ENCODE data around the gene C17orf78. TPM values are rescaled to one million over a fixed set of nuclear protein-coding genes. Genes with fewer than 3 reads are reported as not detected.
A peak's percentile ranks its signal among the peaks of the same experiment; 100 is the strongest.

C17orf78 gene
- total RNA-seq, 1 experiment from 2014 or later, result not detected

DNA sequence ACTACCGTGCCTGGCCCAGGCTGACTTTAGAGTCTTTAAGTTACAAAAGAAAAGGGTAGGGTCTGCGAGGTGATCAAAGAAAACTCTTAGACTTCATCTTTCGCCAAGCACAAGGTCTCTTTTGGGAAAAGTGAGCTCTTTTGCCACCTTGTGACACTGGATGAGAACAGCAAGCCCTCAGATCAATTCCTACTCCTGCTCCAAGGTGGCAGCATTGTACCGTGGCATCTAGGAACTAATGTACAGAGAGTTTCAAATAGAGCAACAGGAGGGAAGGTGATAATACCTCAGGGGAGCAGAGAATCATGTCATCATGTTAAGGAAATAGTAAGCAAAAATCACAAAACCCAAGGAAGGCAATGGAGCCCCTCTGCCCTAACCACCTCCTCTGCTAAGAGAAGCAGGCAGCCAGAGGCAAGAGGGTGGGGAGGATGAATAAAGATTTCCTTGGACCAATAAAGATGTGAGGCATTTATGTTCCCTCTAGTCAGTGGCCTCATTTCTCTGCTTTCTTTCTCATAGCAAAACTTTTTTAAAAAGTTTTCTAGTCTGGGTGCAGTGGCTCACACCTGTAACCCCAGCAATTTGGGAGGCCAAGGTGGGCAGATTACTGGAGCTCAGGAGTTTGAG, 2.1 kb upstream of the C17orf78 start:
- DNase-seq (ENCODE audit: unreplicated experiment), result peak; percentile 93
- Mint-ChIP-seq H3K27ac (ENCODE audit: low read depth, unreplicated experiment) (no peak overlapping the region), H3K9me3 (ENCODE audit: unreplicated experiment) (no peaks in the 10 kb centered on the region), H3K4me3 (ENCODE audit: unreplicated experiment) (no peak overlapping the region), H3K27me3 (ENCODE audit: insufficient read depth, unreplicated experiment) (no peaks in the 10 kb centered on the region), H3K36me3 (ENCODE audit: insufficient read depth, unreplicated experiment) (no peaks in the 10 kb centered on the region), H3K4me1 (ENCODE audit: insufficient read depth, unreplicated experiment) (peaks cover 8% of the 10 kb centered on the region)
- no TSS peak for BruUV-seq (replicated peaks)
- TF ChIP-seq, protein P1, sequence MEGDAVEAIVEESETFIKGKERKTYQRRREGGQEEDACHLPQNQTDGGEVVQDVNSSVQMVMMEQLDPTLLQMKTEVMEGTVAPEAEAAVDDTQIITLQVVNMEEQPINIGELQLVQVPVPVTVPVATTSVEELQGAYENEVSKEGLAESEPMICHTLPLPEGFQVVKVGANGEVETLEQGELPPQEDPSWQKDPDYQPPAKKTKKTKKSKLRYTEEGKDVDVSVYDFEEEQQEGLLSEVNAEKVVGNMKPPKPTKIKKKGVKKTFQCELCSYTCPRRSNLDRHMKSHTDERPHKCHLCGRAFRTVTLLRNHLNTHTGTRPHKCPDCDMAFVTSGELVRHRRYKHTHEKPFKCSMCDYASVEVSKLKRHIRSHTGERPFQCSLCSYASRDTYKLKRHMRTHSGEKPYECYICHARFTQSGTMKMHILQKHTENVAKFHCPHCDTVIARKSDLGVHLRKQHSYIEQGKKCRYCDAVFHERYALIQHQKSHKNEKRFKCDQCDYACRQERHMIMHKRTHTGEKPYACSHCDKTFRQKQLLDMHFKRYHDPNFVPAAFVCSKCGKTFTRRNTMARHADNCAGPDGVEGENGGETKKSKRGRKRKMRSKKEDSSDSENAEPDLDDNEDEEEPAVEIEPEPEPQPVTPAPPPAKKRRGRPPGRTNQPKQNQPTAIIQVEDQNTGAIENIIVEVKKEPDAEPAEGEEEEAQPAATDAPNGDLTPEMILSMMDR (IDR thresholded peaks at IDR 0.05; ENCODE audit: unreplicated experiment), result peak; percentile 99
- POLR2A ChIA-PET, result interaction anchor here (0.5 to 1.5 kb wide), 20 partner anchors 12 to 359 kb away, joined by 3 to 10 read pairs (median 3); partner anchors contain the start of gene DUSP14
- CTCF ChIA-PET, result interaction anchor here (0.5 to 6.1 kb wide), 65 partner anchors 9 to 771 kb away, joined by 3 to 31 read pairs (median 4); no protein-coding TSS in a partner anchor
- intact Hi-C loops (cut with micrococcal nuclease), result loop anchor here (1.0 to 10.0 kb wide), 8 partner anchors 15 to 769 kb away; partner anchors contain the start of gene MRM1

DNA sequence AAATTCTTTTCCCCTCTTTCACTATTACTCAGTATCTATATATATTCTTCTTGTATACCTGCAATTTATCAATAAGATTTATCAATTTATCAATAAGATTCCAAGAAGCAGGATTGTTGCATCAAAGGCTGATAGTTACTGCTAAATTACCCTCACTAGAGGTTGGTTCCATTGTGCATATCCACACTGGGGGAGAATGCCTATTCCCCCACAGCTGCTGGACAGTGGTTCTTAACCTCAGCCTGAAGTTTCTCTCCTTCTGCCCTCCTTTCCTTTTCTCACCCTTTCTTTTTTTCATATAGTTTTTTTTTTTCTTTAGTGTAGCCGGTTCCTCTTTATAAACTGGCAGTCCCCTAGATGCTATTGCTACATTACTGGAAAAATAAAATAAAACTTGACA, 6.3 kb downstream of the C17orf78 start:
- no peaks in the 10 kb centered on the region for H3K27me3 Mint-ChIP-seq (ENCODE audit: insufficient read depth, unreplicated experiment)
- DNase-seq (ENCODE audit: unreplicated experiment), result no peak
- no peaks in the 10 kb centered on the region for H3K9me3 Mint-ChIP-seq (ENCODE audit: unreplicated experiment)
- no peak overlapping the region for H3K4me3 Mint-ChIP-seq (ENCODE audit: unreplicated experiment)
- CTCF ChIA-PET, result interaction anchor here (2.3 kb wide), 1 partner anchor 8 kb away, joined by 22 read pairs; no protein-coding TSS in a partner anchor
- peaks cover 15% of the 10 kb centered on the region for H3K4me1 Mint-ChIP-seq (ENCODE audit: insufficient read depth, unreplicated experiment)
- H3K27ac Mint-ChIP-seq (ENCODE audit: low read depth, unreplicated experiment), result no peak overlapping the region
- TF ChIP-seq, protein P1 (IDR thresholded peaks at IDR 0.05; ENCODE audit: unreplicated experiment), result no peak
- H3K36me3 Mint-ChIP-seq (ENCODE audit: insufficient read depth, unreplicated experiment), result no peaks in the 10 kb centered on the region
- BruUV-seq (replicated peaks), result no TSS peak
- POLR2A ChIA-PET, result interaction anchor here (0.6 to 1.5 kb wide), 2 partner anchors 10 to 25 kb away, joined by 4 to 7 read pairs; partner anchors contain the start of genes ACACA and TADA2A
- intact Hi-C loops (cut with micrococcal nuclease), result no loop called here

DNA sequence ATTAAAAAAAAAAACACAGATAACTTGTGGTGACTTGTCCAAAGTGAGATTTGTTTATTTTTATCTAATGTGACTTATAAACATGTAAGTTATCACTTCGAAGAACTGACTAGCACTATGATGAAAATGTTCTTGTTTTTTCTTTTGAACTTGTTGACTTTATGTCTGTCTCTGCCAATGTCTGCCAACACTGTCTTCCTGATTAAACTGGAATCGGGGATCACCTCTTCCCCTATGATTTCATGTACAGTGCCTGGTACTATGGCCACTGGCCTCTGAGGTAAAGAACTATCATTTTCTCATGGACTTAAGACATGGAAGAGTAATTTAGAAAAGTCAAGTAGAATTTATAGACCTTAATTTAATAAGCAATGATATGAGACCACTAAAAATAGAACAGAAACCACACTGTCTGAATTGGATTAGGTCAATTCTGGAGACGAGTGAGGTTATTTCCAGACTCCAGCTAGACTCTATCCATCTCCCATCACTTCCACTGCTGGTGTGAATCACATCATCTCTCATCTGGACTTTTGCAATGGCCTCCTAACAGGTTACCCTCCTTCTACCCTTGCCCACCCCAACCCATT, 8.9 kb downstream of the C17orf78 start:
- no peak overlapping the region for H3K27ac Mint-ChIP-seq (ENCODE audit: low read depth, unreplicated experiment)
- TF ChIP-seq, protein P1 (IDR thresholded peaks at IDR 0.05; ENCODE audit: unreplicated experiment), result no peak
- CTCF ChIA-PET, result interaction anchor here (0.6 kb wide), 1 partner anchor 168 kb away, joined by 3 read pairs; no protein-coding TSS in a partner anchor

DNA sequence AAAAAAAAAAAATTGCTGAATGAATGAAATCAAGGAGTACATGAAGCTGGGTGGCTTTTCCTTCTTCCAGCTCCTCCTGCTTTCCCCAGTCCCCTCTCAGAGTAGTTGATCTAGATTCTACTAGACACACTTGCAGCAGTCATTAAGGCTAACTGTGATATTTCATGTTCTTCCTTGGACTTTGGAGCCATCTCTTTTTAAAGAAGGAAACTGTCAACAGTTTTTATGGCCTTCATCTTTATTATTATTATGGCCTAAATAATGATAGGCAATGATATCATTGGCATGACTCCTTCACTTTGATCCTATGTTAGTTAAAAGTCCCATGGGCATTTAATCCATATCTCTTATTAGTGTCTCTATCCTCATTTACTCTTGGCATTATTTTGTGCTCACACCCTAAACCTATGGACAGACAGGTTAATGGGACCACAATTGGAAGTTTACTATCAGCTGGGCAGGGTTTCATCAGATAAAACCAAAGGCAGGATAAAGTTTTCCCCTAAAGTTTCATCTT, 9.7 kb downstream of the C17orf78 start:
- no peaks in the 10 kb centered on the region for H3K27me3 Mint-ChIP-seq (ENCODE audit: insufficient read depth, unreplicated experiment)
- no peak for DNase-seq (ENCODE audit: unreplicated experiment)
- TF ChIP-seq, protein P1 (IDR thresholded peaks at IDR 0.05; ENCODE audit: unreplicated experiment), result no peak
- H3K4me3 Mint-ChIP-seq (ENCODE audit: unreplicated experiment), result no peak overlapping the region
- no peaks in the 10 kb centered on the region for H3K9me3 Mint-ChIP-seq (ENCODE audit: unreplicated experiment)
- no peak overlapping the region for H3K27ac Mint-ChIP-seq (ENCODE audit: low read depth, unreplicated experiment)
- intact Hi-C loops (cut with micrococcal nuclease), result no loop called here
- peaks cover 15% of the 10 kb centered on the region for H3K4me1 Mint-ChIP-seq (ENCODE audit: insufficient read depth, unreplicated experiment)
- ChIA-PET POLR2A (interaction anchor here (1.2 kb wide), 1 partner anchor 12 kb away, joined by 3 read pairs; no protein-coding TSS in a partner anchor), CTCF (interaction anchor here (0.6 to 2.2 kb wide), 7 partner anchors 9 to 169 kb away, joined by 3 to 13 read pairs (median 3); no protein-coding TSS in a partner anchor)
- H3K36me3 Mint-ChIP-seq (ENCODE audit: insufficient read depth, unreplicated experiment), result no peaks in the 10 kb centered on the region
- no TSS peak for BruUV-seq (replicated peaks)

More for the DNA sequence above, 8.9 kb downstream of the C17orf78 start:
- Mint-ChIP-seq H3K27me3 (ENCODE audit: insufficient read depth, unreplicated experiment) (no peaks in the 10 kb centered on the region), H3K4me1 (ENCODE audit: insufficient read depth, unreplicated experiment) (peaks cover 15% of the 10 kb centered on the region), H3K4me3 (ENCODE audit: unreplicated experiment) (no peak overlapping the region), H3K9me3 (ENCODE audit: unreplicated experiment) (no peaks in the 10 kb centered on the region), H3K36me3 (ENCODE audit: insufficient read depth, unreplicated experiment) (no peaks in the 10 kb centered on the region)
- BruUV-seq (replicated peaks), result no TSS peak
- intact Hi-C loops (cut with micrococcal nuclease), result no loop called here
- POLR2A ChIA-PET, result no interaction called here
- DNase-seq (ENCODE audit: unreplicated experiment), result no peak
